LNCaP clone FGC (cell line): ENCODE measurements around the gene PTPRT.

Experiments used
- DNase-seq: peaks from one replicate; pipeline ENCODE4 v3.0.0-alpha.2; 2011; ENCODE audit warnings: low read depth
- H3K4me3 ChIP-seq: 2 replicates; pipeline ENCODE4 v1.5.1; 2011; ENCODE audit warnings: mild to moderate bottlenecking, low read depth, low read length, control low read depth
- TF ChIP-seq, protein P1 (sequence below): IDR thresholded peaks from 2 replicates; pipeline ENCODE4 v1.5.1; 2012; ENCODE audit warnings: mild to moderate bottlenecking; ENCODE audit not compliant: control insufficient read depth, insufficient read depth; ENCODE audit errors: extremely low read depth

PTPRT gene

GRCh38 chr20:43189554-43190331, at the start of gene PTPRT:
PTPRT (minus strand) TSS chr20:43189906; CDS start chr20:43189733, 173 bp downstream.
- no peak within 1 kb of the TSS for H3K4me3 ChIP-seq
- TF ChIP-seq, protein P1, sequence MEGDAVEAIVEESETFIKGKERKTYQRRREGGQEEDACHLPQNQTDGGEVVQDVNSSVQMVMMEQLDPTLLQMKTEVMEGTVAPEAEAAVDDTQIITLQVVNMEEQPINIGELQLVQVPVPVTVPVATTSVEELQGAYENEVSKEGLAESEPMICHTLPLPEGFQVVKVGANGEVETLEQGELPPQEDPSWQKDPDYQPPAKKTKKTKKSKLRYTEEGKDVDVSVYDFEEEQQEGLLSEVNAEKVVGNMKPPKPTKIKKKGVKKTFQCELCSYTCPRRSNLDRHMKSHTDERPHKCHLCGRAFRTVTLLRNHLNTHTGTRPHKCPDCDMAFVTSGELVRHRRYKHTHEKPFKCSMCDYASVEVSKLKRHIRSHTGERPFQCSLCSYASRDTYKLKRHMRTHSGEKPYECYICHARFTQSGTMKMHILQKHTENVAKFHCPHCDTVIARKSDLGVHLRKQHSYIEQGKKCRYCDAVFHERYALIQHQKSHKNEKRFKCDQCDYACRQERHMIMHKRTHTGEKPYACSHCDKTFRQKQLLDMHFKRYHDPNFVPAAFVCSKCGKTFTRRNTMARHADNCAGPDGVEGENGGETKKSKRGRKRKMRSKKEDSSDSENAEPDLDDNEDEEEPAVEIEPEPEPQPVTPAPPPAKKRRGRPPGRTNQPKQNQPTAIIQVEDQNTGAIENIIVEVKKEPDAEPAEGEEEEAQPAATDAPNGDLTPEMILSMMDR: no peak
- DNase-seq: no peak

DNA sequence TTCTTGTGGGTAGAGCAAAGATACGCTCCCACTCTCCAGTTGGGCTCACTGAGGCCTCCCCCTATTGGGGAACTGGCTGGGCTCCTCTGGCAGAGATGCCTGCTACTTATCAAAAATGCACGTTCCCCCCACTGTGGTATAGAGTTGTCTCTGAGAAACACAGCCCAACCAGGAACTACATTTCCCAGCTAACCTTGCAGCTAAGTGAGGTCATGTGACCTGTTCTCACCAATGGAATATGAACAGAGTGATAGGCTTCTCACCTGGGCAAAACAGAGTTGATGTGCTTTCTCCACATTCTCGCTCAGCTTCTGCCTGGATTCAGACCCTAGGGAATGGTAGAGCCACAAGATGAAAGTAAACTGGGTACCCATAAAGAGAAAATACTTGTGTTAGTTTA, 49.1 kb upstream of the PTPRT start:
- TF ChIP-seq, protein P1: no peak
- no peak overlapping the region for H3K4me3 ChIP-seq
- peak; percentile 6 for DNase-seq

DNA sequence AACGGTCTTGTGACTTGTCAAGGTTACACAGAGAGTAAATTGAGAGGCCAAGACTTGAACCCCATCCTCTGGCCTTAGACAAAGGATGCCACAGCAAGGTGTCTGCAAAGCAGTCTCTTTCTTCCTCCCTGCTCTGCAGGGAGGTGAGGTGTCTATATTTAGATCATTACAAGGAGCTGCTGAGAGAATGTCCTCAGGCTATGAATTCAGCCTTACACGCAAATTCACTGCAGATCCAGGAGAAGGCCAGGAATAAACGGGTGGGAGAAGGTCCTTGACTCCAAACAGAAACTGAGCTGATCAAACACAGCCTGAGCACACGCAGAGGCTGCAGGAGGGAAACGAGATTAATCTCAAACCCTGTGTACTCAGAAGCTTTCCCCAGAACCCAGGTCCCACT, 48.6 kb upstream of the PTPRT start:
- TF ChIP-seq, protein P1: no peak
- no peak for DNase-seq
- no peak overlapping the region for H3K4me3 ChIP-seq

GRCh38 chr20:43237651-43238168, 48.0 kb upstream of the PTPRT start:
- TF ChIP-seq, protein P1: no peak
- H3K4me3 ChIP-seq: no peak overlapping the region
- no peak for DNase-seq

- TF ChIP-seq, protein P1: no peak
- H3K4me3 ChIP-seq: no peak overlapping the region
- no peak for DNase-seq
Observed at GRCh38 chr20:43235998-43236397, 46.3 kb upstream of the PTPRT start.

GRCh38 chr20:43231829-43232228, 42.1 kb upstream of the PTPRT start:
- H3K4me3 ChIP-seq: no peak overlapping the region
- TF ChIP-seq, protein P1: no peak
- DNase-seq: no peak
